ENCODE measurements around the gene MARCHF11.

The MARCHF11 gene

DNA sequence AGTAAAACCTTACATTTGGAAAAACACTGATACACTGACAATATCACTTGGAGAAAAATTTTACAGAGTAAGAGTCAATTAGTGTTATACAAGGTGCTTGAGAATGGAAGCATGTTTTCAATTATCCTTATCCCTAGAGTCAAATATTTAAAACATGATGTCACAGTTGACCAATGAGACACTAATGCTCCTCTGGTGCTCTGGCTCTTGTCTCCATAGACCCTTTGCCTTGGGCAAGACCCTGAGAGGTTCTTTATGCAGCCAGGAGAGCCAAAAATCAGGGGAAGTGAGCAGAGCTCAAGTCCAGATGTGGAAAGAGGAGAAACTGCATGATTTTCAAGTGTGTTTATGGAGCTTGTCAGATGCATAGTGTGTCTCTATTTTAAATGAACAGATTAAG lies 153.9 kb downstream of the MARCHF11 start:
- TF ChIP-seq, protein P1, sequence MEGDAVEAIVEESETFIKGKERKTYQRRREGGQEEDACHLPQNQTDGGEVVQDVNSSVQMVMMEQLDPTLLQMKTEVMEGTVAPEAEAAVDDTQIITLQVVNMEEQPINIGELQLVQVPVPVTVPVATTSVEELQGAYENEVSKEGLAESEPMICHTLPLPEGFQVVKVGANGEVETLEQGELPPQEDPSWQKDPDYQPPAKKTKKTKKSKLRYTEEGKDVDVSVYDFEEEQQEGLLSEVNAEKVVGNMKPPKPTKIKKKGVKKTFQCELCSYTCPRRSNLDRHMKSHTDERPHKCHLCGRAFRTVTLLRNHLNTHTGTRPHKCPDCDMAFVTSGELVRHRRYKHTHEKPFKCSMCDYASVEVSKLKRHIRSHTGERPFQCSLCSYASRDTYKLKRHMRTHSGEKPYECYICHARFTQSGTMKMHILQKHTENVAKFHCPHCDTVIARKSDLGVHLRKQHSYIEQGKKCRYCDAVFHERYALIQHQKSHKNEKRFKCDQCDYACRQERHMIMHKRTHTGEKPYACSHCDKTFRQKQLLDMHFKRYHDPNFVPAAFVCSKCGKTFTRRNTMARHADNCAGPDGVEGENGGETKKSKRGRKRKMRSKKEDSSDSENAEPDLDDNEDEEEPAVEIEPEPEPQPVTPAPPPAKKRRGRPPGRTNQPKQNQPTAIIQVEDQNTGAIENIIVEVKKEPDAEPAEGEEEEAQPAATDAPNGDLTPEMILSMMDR (IDR thresholded peaks at IDR 0.05), result no peak
- no peaks in the 10 kb centered on the region for H3K9me3 ChIP-seq

DNA sequence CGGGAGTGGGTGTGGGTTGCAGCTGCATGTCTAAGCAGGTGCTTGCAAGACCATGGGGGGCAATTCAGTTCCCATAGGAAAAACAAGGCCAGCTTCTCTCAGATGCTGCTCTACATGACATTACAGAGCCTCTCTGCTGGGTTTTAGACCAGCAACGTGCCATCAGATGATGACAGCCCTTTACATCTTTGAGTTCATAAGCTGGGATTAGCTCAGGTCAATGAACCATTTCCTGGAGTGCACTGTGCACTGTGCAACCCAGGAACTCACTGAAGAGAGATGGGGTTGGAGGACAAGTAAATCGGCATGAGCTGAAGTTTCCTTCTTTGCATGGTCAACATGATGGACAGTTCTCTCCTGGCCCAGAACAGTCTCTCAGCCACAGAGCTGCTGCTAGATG lies 160.6 kb downstream of the MARCHF11 start:
- Histone ChIP-seq H3K27ac (no peak overlapping the region), H3K27me3 (no peaks in the 10 kb centered on the region), H3K9me3 (no peaks in the 10 kb centered on the region), H3K36me3 (no peaks in the 10 kb centered on the region), H3K4me1 (ENCODE audit: control insufficient read depth in 1 of 2, insufficient read depth in 1 of 2, low read depth in 1 of 2, low read length in 1 of 2) (no peaks in the 10 kb centered on the region), H3K4me3 (ENCODE audit: low read depth in 1 of 2, low read length in 1 of 2) (no peak overlapping the region)
- TF ChIP-seq, protein P1 (IDR thresholded peaks at IDR 0.05), result no peak

More for the DNA sequence above, 153.9 kb downstream of the MARCHF11 start:
- H3K4me3 ChIP-seq (ENCODE audit: low read depth in 1 of 2, low read length in 1 of 2), result no peak overlapping the region
- H3K27ac ChIP-seq, result no peak overlapping the region
- H3K27me3 ChIP-seq, result no peaks in the 10 kb centered on the region
- H3K36me3 ChIP-seq, result no peaks in the 10 kb centered on the region
- H3K4me1 ChIP-seq (ENCODE audit: control insufficient read depth in 1 of 2, insufficient read depth in 1 of 2, low read depth in 1 of 2, low read length in 1 of 2), result no peaks in the 10 kb centered on the region

DNA sequence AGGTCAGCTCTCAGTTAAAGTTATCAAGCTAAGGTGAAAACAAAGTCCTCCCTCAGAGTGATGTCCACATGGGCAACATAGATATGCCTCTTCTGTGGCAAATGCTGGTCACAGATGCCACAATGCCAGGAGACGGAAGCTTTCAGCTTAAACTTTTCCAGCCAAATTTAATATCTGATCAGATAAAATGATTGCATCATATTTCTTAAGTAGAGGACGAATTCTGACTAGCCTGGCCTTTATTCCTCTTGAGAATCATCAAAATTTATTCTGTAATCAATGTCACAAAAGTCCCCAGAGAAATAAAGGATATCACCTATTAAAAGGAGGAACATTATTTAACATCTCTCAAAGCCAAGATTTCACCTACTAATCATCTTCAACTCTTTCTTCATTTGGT lies 161.9 kb downstream of the MARCHF11 start:
- Histone ChIP-seq H3K27ac (no peak overlapping the region), H3K27me3 (no peaks in the 10 kb centered on the region), H3K4me1 (ENCODE audit: control insufficient read depth in 1 of 2, insufficient read depth in 1 of 2, low read depth in 1 of 2, low read length in 1 of 2) (no peaks in the 10 kb centered on the region), H3K9me3 (no peaks in the 10 kb centered on the region), H3K4me3 (ENCODE audit: low read depth in 1 of 2, low read length in 1 of 2) (no peak overlapping the region), H3K36me3 (no peaks in the 10 kb centered on the region)
- TF ChIP-seq, protein P1 (IDR thresholded peaks at IDR 0.05), result no peak

All from neutrophil (primary cell).